DOHH2 (cell line): ENCODE data around the gene RNPEPL1.

ENCODE experiments used
- H3F3A ChIP-seq: fragments of 200-600 bp; sonication (generic), shearing (Covaris generic); 2 replicates; pipeline ENCODE4 v1.6.0; 2016; ENCODE audit warnings: antibody characterized with exemption, mild to moderate bottlenecking; ENCODE audit not compliant: control insufficient read depth, insufficient read depth
- H3K27ac ChIP-seq: fragments of 200-600 bp; sonication (generic); 2 replicates; pipeline ENCODE4 v1.5.1; 2014; ENCODE audit warnings: low read depth, mild to moderate bottlenecking, low read length, moderate library complexity
- H3K27me3 ChIP-seq: fragments of 200-600 bp; sonication (generic); 2 replicates; pipeline ENCODE4 v1.6.1; 2014; ENCODE audit warnings: mild to moderate bottlenecking, low read length, mixed read lengths; ENCODE audit not compliant: control insufficient read depth
- H3K36me3 ChIP-seq: fragments of 200-600 bp; sonication (generic); 2 replicates; pipeline ENCODE4 v1.6.1; 2014; ENCODE audit warnings: mild to moderate bottlenecking, low read length, moderate library complexity, mixed read lengths; ENCODE audit not compliant: control insufficient read depth
- H3K4me1 ChIP-seq: fragments of 200-600 bp; sonication (generic); 2 replicates; pipeline ENCODE4 v1.6.1; 2014; ENCODE audit warnings: mild to moderate bottlenecking, low read length, mixed read lengths; ENCODE audit not compliant: control insufficient read depth
- H3K4me2 ChIP-seq: fragments of 200-600 bp; sonication (generic); 2 replicates; pipeline ENCODE4 v1.6.0; 2014; ENCODE audit warnings: mild to moderate bottlenecking, low read length, moderate library complexity
- H3K4me3 ChIP-seq: fragments of 200-600 bp; sonication (generic); 2 replicates; pipeline ENCODE4 v1.5.1; 2014; ENCODE audit warnings: mild to moderate bottlenecking, low read length, mixed read lengths
- H3K79me2 ChIP-seq: fragments of 200-600 bp; sonication (generic); 2 replicates; pipeline ENCODE4 v1.6.1; 2014; ENCODE audit warnings: mild to moderate bottlenecking, low read length, mixed read lengths; ENCODE audit not compliant: control insufficient read depth
- H3K9me2 ChIP-seq: fragments of 200-600 bp; sonication (generic); replicated peaks from 2 replicates; pipeline ENCODE4 v1.6.1; 2014; ENCODE audit warnings: mild to moderate bottlenecking, low read length, mixed read lengths; ENCODE audit not compliant: control insufficient read depth
- H3K9me3 ChIP-seq: fragments of 200-600 bp; sonication (generic); 2 replicates; pipeline ENCODE4 v1.6.1; 2014; ENCODE audit warnings: antibody characterized with exemption, low read length, mixed read lengths; ENCODE audit not compliant: control insufficient read depth, insufficient read depth
- H4K20me1 ChIP-seq: fragments of 200-600 bp; sonication (generic); 2 replicates; pipeline ENCODE4 v1.6.0; 2014; ENCODE audit warnings: low read depth, mild to moderate bottlenecking, antibody characterized with exemption, low read length, moderate library complexity; ENCODE audit not compliant: control insufficient read depth, insufficient read depth
- CTCF ChIP-seq: fragments of 200-600 bp; sonication (generic); IDR thresholded peaks from one replicate; pipeline ENCODE4 v1.5.1; 2014; ENCODE audit warnings: antibody characterized with exemption, mild to moderate bottlenecking, low read depth, low read length; ENCODE audit not compliant: poor library complexity, severe bottlenecking
- EZH2phosphoT487 ChIP-seq: fragments of 200-600 bp; sonication (generic); IDR thresholded peaks from 2 replicates; pipeline ENCODE4 v1.6.1; 2017; ENCODE audit warnings: borderline replicate concordance, mild to moderate bottlenecking, antibody characterized with exemption, low read length, moderate library complexity, mixed read lengths

The RNPEPL1 gene

GRCh38 chr2:240551288-240551687, 17.0 kb upstream of the RNPEPL1 start:
- Histone ChIP-seq H3K9me3 (no peaks in the 10 kb centered on the region), H3K4me2 (no peak overlapping the region), H3K9me2 (no peaks in the 10 kb centered on the region), H3K4me1 (peaks cover 11% of the 10 kb centered on the region), H4K20me1 (no peaks in the 10 kb centered on the region), H3K27me3 (no peaks in the 10 kb centered on the region), H3F3A (0 out of 2 replicates have a peak, but pooled peaks cover 4% of the 10 kb centered on the region), H3K36me3 (peaks cover 55% of the 10 kb centered on the region), H3K4me3 (no peak overlapping the region), H3K27ac (peak overlapping the region; percentile 24; the same call in 1 of the 2 replicates), H3K79me2 (peaks cover 51% of the 10 kb centered on the region)
- no peak for TF ChIP-seq CTCF
- no peak for TF ChIP-seq EZH2phosphoT487

GRCh38 chr2:240551811-240552210, 16.5 kb upstream of the RNPEPL1 start:
- Histone ChIP-seq H3K9me2 (no peaks in the 10 kb centered on the region), H4K20me1 (no peaks in the 10 kb centered on the region), H3F3A (0 out of 2 replicates have a peak, but pooled peaks cover 4% of the 10 kb centered on the region), H3K36me3 (peaks cover 60% of the 10 kb centered on the region), H3K27ac (peak overlapping the region; percentile 24; the same call in 1 of the 2 replicates), H3K9me3 (no peaks in the 10 kb centered on the region), H3K4me3 (no peak overlapping the region), H3K4me1 (peaks cover 11% of the 10 kb centered on the region), H3K79me2 (peaks cover 57% of the 10 kb centered on the region), H3K4me2 (no peak overlapping the region), H3K27me3 (no peaks in the 10 kb centered on the region)
- no peak for TF ChIP-seq EZH2phosphoT487
- no peak for TF ChIP-seq CTCF

GRCh38 chr2:240553956-240554480, 14.3 kb upstream of the RNPEPL1 start:
- H3K4me1 ChIP-seq, result peaks cover 25% of the 10 kb centered on the region
- peaks cover 6% of the 10 kb centered on the region; the same call in 1 of the 2 replicates for H3F3A ChIP-seq
- H3K4me2 ChIP-seq, result no peak overlapping the region
- H3K9me3 ChIP-seq, result no peaks in the 10 kb centered on the region
- no peak overlapping the region for H3K27ac ChIP-seq
- H3K9me2 ChIP-seq, result no peaks in the 10 kb centered on the region
- H3K36me3 ChIP-seq, result peaks cover 77% of the 10 kb centered on the region
- TF ChIP-seq CTCF (no peak), EZH2phosphoT487 (no peak)
- no peaks in the 10 kb centered on the region for H3K27me3 ChIP-seq
- no peak overlapping the region for H3K4me3 ChIP-seq
- no peaks in the 10 kb centered on the region for H4K20me1 ChIP-seq
- peaks cover 79% of the 10 kb centered on the region for H3K79me2 ChIP-seq
